ENCODE data around the gene PBX4. TPM values are rescaled to one million over a fixed set of nuclear protein-coding genes. Genes with fewer than 3 reads are reported as not detected.
A peak's percentile ranks its signal among the peaks of the same experiment; 100 is the strongest.

PBX4 gene
- total and polyA plus RNA-seq, 12 donors, result 0.28 to 6.3 (median 0.81) TPM; not detected in 4

- TF ChIP-seq POLR2A (IDR thresholded peaks at IDR 0.05) (no peak), CTCF (IDR thresholded peaks at IDR 0.05) (no peak)
- no peaks in the 10 kb centered on the region for H3K9me3 ChIP-seq (replicated peaks in 1 of 3)
- no peak overlapping the region for H3K4me3 ChIP-seq
- 80 to 88% (median 83%) methylated on average over 7 to 10 of the region's 10 CpGs for WGBS, 4 donors
- DNase-seq, result peak in 1 of 7 donors; percentile 15
- intact Hi-C loops (cut with DNase I), result no loop called here
- no peaks in the 10 kb centered on the region for H3K27me3 ChIP-seq
- no peak overlapping the region for H3K27ac ChIP-seq
- peaks cover 0 to 74% of the 10 kb centered on the region in 2 donors for H3K36me3 ChIP-seq (replicated peaks in 1 of 2)
- H3K4me1 ChIP-seq (replicated peaks in 1 of 2), result peaks cover 5 to 15% of the 10 kb centered on the region in 2 donors
These were observed 38.9 kb upstream of the PBX4 start for GRCh38 chr19:19657397-19657783.

GRCh38 chr19:19656451-19657396 lies 38.2 kb upstream of the PBX4 start:
- H3K4me3 ChIP-seq, result no peak overlapping the region
- DNase-seq, result peak in 1 of 7 donors; percentile 14
- H3K9me3 ChIP-seq (replicated peaks in 1 of 3), result no peaks in the 10 kb centered on the region
- no peak for TF ChIP-seq POLR2A (IDR thresholded peaks at IDR 0.05)
- TF ChIP-seq CTCF (IDR thresholded peaks at IDR 0.05), result no peak
- 94 to 95% (median 95%) methylated on average over 11 to 33 of the region's 33 CpGs for WGBS, 4 donors
- H3K27ac ChIP-seq, result no peak overlapping the region
- H3K4me1 ChIP-seq (replicated peaks in 1 of 2), result peaks cover 0 to 9% of the 10 kb centered on the region in 2 donors
- peaks cover 0 to 81% of the 10 kb centered on the region in 2 donors for H3K36me3 ChIP-seq (replicated peaks in 1 of 2)
- intact Hi-C loops (cut with DNase I), result no loop called here
- no peaks in the 10 kb centered on the region for H3K27me3 ChIP-seq

GRCh38 chr19:19655641-19656343 lies 37.3 kb upstream of the PBX4 start:
- TF ChIP-seq CTCF (IDR thresholded peaks at IDR 0.05) (no peak), POLR2A (IDR thresholded peaks at IDR 0.05) (no peak)
- 88 to 94% (median 93%) methylated on average over 9 to 27 of the region's 27 CpGs for WGBS, 4 donors
- intact Hi-C loops (cut with DNase I), result no loop called here
- no peak overlapping the region for H3K27ac ChIP-seq
- H3K36me3 ChIP-seq (replicated peaks in 1 of 2), result peaks cover 0 to 90% of the 10 kb centered on the region in 2 donors
- DNase-seq, result no peak
- no peaks in the 10 kb centered on the region for H3K27me3 ChIP-seq
- no peaks in the 10 kb centered on the region for H3K4me1 ChIP-seq (replicated peaks in 1 of 2)
- H3K9me3 ChIP-seq (replicated peaks in 1 of 3), result no peaks in the 10 kb centered on the region
- H3K4me3 ChIP-seq, result no peak overlapping the region

- TF ChIP-seq POLR2A (IDR thresholded peaks at IDR 0.05) (no peak), CTCF (IDR thresholded peaks at IDR 0.05) (no peak)
- Histone ChIP-seq H3K27me3 (no peaks in the 10 kb centered on the region), H3K4me3 (no peak overlapping the region), H3K4me1 (replicated peaks in 1 of 2) (no peaks in the 10 kb centered on the region), H3K27ac (no peak overlapping the region), H3K9me3 (replicated peaks in 1 of 3) (no peaks in the 10 kb centered on the region), H3K36me3 (replicated peaks in 1 of 2) (peaks cover 0 to 97% of the 10 kb centered on the region in 2 donors)
- intact Hi-C loops (cut with DNase I), result no loop called here
- 89 to 95% (median 92%) methylated on average over 15 to 22 of the region's 22 CpGs for WGBS, 4 donors
- peak in 1 of 7 donors; percentile 12 for DNase-seq
These were observed 36.6 kb upstream of the PBX4 start for GRCh38 chr19:19655051-19655594.

Data from adrenal gland (tissue), 12 donors.